ENCODE data around the gene ATXN7L1. TPM values are rescaled to one million over a fixed set of nuclear protein-coding genes. Genes with fewer than 3 reads are reported as not detected.

Gene ATXN7L1
- total RNA-seq, 4 donors from 2014 or later = 4.6 to 12.5 (median 10.1) TPM

DNA sequence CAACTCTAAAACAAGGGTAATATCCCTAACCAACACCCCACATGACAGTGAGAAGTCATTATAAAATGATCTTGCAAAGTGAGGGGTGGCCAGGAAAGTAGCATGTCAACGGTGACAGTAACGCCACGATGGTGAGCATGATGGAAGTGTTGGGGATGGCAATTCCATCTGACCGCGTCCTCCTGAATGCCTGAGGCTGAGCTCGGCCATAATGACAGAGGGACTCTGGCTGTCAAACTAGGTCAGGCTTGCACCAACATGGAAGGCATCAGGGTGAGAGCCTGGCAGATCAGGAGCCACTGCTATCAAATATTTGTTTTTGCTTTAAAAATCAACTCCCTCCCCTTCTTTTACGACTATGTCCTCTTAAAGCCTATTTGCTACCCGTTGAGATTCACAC is 239.4 kb downstream of the ATXN7L1 start:
- H3K4me3 ChIP-seq = no peak overlapping the region
- peaks cover 39 to 85% (median 66%) of the 10 kb centered on the region in 4 donors for H3K36me3 ChIP-seq
- TF ChIP-seq POLR2A (IDR thresholded peaks at IDR 0.05; ENCODE audit: low read depth) (no peak), EP300 (IDR thresholded peaks at IDR 0.05) (no peak), POLR2AphosphoS5 (IDR thresholded peaks at IDR 0.05) (no peak)
- TF ChIP-seq, protein P1, sequence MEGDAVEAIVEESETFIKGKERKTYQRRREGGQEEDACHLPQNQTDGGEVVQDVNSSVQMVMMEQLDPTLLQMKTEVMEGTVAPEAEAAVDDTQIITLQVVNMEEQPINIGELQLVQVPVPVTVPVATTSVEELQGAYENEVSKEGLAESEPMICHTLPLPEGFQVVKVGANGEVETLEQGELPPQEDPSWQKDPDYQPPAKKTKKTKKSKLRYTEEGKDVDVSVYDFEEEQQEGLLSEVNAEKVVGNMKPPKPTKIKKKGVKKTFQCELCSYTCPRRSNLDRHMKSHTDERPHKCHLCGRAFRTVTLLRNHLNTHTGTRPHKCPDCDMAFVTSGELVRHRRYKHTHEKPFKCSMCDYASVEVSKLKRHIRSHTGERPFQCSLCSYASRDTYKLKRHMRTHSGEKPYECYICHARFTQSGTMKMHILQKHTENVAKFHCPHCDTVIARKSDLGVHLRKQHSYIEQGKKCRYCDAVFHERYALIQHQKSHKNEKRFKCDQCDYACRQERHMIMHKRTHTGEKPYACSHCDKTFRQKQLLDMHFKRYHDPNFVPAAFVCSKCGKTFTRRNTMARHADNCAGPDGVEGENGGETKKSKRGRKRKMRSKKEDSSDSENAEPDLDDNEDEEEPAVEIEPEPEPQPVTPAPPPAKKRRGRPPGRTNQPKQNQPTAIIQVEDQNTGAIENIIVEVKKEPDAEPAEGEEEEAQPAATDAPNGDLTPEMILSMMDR (IDR thresholded peaks at IDR 0.05) = no peak
- intact Hi-C loops (cut with DNase I) = no loop called here
- H3K27me3 ChIP-seq = no peaks in the 10 kb centered on the region
- no peaks in the 10 kb centered on the region for H3K4me1 ChIP-seq
- H3K27ac ChIP-seq (replicated peaks in 1 of 4) = no peak overlapping the region
- no peaks in the 10 kb centered on the region for H3K9me3 ChIP-seq
- no peak for DNase-seq (ENCODE audit: extremely low spot score)
- WGBS = 94% methylated on average over 8 of the region's 8 CpGs

DNA sequence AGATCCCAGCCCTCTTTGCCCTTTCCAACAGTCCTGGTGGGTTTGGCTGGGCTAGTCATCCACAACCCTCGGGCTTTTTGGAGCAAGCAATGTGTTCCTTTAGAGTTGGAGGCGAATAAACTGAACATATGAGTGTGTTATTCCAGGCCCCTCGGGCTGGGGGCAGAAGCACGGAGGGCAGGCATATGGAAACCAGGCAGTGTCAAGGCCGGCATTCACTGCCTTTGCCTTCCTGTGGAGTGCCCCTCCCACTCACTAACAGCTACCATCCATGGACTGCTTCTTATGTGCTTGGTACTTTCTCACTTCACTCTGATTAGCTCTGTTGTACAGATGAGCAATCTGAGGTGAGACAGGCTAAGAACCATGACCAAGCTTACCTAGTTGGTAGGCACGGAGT is 241.2 kb downstream of the ATXN7L1 start:
- Histone ChIP-seq H3K27me3 (no peaks in the 10 kb centered on the region), H3K27ac (replicated peaks in 1 of 4) (no peak overlapping the region), H3K4me3 (no peak overlapping the region), H3K4me1 (no peaks in the 10 kb centered on the region), H3K36me3 (peaks cover 32 to 88% (median 61%) of the 10 kb centered on the region in 4 donors), H3K9me3 (no peaks in the 10 kb centered on the region)
- intact Hi-C loops (cut with DNase I) = no loop called here
- WGBS = 91% methylated on average over 3 of the region's 6 CpGs
- no peak for DNase-seq (ENCODE audit: extremely low spot score)
- TF ChIP-seq POLR2A (IDR thresholded peaks at IDR 0.05; ENCODE audit: low read depth) (no peak), EP300 (IDR thresholded peaks at IDR 0.05) (no peak), POLR2AphosphoS5 (IDR thresholded peaks at IDR 0.05) (no peak)
- TF ChIP-seq, protein P1 (IDR thresholded peaks at IDR 0.05) = no peak

DNA sequence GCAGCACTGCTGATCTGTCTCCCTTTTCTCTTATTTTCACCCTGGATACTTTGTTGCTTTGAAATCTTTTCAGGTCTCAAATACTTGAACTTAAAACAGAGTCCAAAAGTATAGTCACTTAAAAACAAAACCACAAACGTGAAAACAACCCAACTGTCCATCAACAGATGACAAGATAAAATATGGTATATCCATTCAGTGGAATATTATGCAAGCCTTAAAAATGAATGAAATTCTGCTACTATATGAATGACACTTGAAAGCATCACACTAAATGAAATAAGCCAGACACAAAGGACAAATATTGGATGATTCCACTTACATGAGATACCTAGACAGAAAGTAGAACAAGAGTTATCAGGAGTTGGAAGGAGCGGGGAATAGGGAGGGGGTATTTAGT is 250.4 kb downstream of the ATXN7L1 start:
- H3K36me3 ChIP-seq = peaks cover 4 to 58% (median 25%) of the 10 kb centered on the region in 4 donors
- 63% methylated on average over 2 of the region's 2 CpGs for WGBS
- intact Hi-C loops (cut with DNase I) = no loop called here

DNA sequence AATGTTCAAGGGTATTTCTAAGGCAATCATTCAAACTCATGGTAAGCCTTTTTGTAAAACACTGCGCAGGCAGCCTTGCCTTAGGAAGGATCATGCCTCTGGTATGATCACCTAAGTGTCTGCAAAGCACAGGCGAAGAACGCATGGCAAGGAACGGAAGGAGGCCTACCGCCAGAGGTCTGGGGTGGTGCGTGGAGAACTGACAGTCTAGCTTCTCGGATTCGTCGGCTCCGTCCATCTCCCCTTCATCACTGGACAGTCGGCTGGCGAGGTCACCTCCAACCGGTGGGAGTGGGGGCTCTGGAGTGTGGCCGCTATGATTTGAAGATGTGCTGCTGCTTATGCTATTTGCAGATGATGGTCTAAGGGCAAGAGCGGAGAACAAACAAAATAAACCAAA is 252.5 kb downstream of the ATXN7L1 start:
- no peak overlapping the region for H3K4me3 ChIP-seq
- no peak overlapping the region for H3K27ac ChIP-seq (replicated peaks in 1 of 4)
- peaks cover 12 to 20% (median 19%) of the 10 kb centered on the region in 4 donors for H3K4me1 ChIP-seq
- H3K9me3 ChIP-seq = peaks cover 0 to 3% (median 0%) of the 10 kb centered on the region in 4 donors
- H3K27me3 ChIP-seq = no peaks in the 10 kb centered on the region
- DNase-seq (ENCODE audit: extremely low spot score) = no peak
- TF ChIP-seq POLR2AphosphoS5 (IDR thresholded peaks at IDR 0.05) = no peak
- TF ChIP-seq POLR2A (IDR thresholded peaks at IDR 0.05; ENCODE audit: low read depth) = no peak
- TF ChIP-seq, protein P1 (IDR thresholded peaks at IDR 0.05) = no peak
- no peak for TF ChIP-seq EP300 (IDR thresholded peaks at IDR 0.05)
- intact Hi-C loops (cut with DNase I) = no loop called here
- peaks cover 0 to 46% (median 20%) of the 10 kb centered on the region in 4 donors for H3K36me3 ChIP-seq
- 98% methylated on average over 15 of the region's 15 CpGs for WGBS

More for the DNA sequence above, 250.4 kb downstream of the ATXN7L1 start:
- Histone ChIP-seq H3K4me3 (no peak overlapping the region), H3K27ac (replicated peaks in 1 of 4) (no peak overlapping the region), H3K4me1 (peaks cover 10 to 18% (median 17%) of the 10 kb centered on the region in 4 donors), H3K27me3 (no peaks in the 10 kb centered on the region), H3K9me3 (peaks cover 0 to 3% (median 0%) of the 10 kb centered on the region in 4 donors)
- DNase-seq (ENCODE audit: extremely low spot score) = no peak
- TF ChIP-seq POLR2AphosphoS5 (IDR thresholded peaks at IDR 0.05) (no peak), POLR2A (IDR thresholded peaks at IDR 0.05; ENCODE audit: low read depth) (no peak), EP300 (IDR thresholded peaks at IDR 0.05) (no peak)
- TF ChIP-seq, protein P1 (IDR thresholded peaks at IDR 0.05) = no peak

DNA sequence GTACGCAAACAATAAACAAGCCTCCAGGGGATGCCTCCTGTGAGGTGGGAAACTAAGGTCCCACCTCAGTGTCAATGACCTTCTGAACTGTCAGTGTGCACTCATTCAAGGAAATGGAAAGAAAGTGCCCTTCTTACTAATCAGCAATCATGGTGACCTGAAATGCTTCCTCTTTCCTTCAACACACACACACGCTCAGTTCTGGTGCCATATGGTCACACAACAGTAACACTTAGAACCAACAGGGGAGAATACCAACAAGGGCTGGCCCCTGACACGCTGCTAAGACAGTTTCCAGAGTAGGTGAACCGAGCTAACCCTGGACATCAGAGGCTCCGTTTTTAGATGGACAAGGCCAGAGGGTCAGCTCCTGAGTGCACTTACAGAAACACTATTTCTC is 253.0 kb downstream of the ATXN7L1 start:
- Histone ChIP-seq H3K36me3 (peaks cover 0 to 51% (median 23%) of the 10 kb centered on the region in 4 donors), H3K4me1 (peaks cover 12 to 20% (median 19%) of the 10 kb centered on the region in 4 donors), H3K27me3 (no peaks in the 10 kb centered on the region), H3K27ac (replicated peaks in 1 of 4) (no peak overlapping the region), H3K9me3 (peaks cover 0 to 3% (median 0%) of the 10 kb centered on the region in 4 donors), H3K4me3 (no peak overlapping the region)
- 94% methylated on average over 4 of the region's 5 CpGs for WGBS
- DNase-seq (ENCODE audit: extremely low spot score) = no peak
- intact Hi-C loops (cut with DNase I) = no loop called here
- TF ChIP-seq EP300 (IDR thresholded peaks at IDR 0.05) (no peak), POLR2AphosphoS5 (IDR thresholded peaks at IDR 0.05) (no peak), POLR2A (IDR thresholded peaks at IDR 0.05; ENCODE audit: low read depth) (no peak)
- TF ChIP-seq, protein P1 (IDR thresholded peaks at IDR 0.05) = no peak

Data from esophagus muscularis mucosa (tissue), 4 donors.